22Rv1 (cell line): ENCODE results near the gene CCND1.

Source experiments
- H3K27ac ChIP-seq: fragments of 450-650 bp; 2 replicates; pipeline ENCODE4 v1.5.1; 2017
- CTCF ChIP-seq: fragments of 450-650 bp; IDR thresholded peaks from 2 replicates; pipeline ENCODE4 v1.5.1; 2017; ENCODE audit warnings: mild to moderate bottlenecking
- ZFX ChIP-seq: fragments of 450-650 bp; IDR thresholded peaks from 2 replicates; pipeline ENCODE4 v1.6.1; 2017; ENCODE audit warnings: antibody characterized with exemption, borderline replicate concordance

The CCND1 gene

GRCh38 chr11:69637941-69638871 lies 2.8 kb upstream of the CCND1 start:
- TF ChIP-seq CTCF (no peak), ZFX (no peak)
- H3K27ac ChIP-seq = peak overlapping the region; percentile 100

GRCh38 chr11:69638941-69639681 lies 1.8 kb upstream of the CCND1 start:
- no peak for TF ChIP-seq CTCF
- TF ChIP-seq ZFX = no peak
- H3K27ac ChIP-seq = peak overlapping the region; percentile 100

- H3K27ac ChIP-seq = peak overlapping the region; percentile 100
- TF ChIP-seq ZFX = no peak
- no peak for TF ChIP-seq CTCF
Observed at GRCh38 chr11:69639831-69640230, 1.1 kb upstream of the CCND1 start.

- TF ChIP-seq ZFX (no peak), CTCF (no peak)
- H3K27ac ChIP-seq = peak overlapping the region; percentile 100
Observed at GRCh38 chr11:69640260-69640994, 529 bp upstream of the CCND1 start.

GRCh38 chr11:69641681-69642548 lies 959 bp downstream of the CCND1 start:
- peak overlapping the region; percentile 100 for H3K27ac ChIP-seq
- TF ChIP-seq ZFX (no peak), CTCF (no peak)

- TF ChIP-seq ZFX (no peak), CTCF (no peak)
- peak overlapping the region; percentile 100 for H3K27ac ChIP-seq
Observed at GRCh38 chr11:69642549-69642912, 1.6 kb downstream of the CCND1 start.
